PFSK-1 (cell line): Measurements from ENCODE around the gene CAMKV.

Experiments used
- FOXP2 ChIP-seq: optimal IDR thresholded peaks from 2 replicates; pipeline ENCODE3; 2011; ENCODE audit warnings: borderline replicate concordance, control low read depth, inconsistent platforms; ENCODE audit not compliant: insufficient read depth; ENCODE audit errors: extremely low read length, extremely low read depth
- POLR2AphosphoS5 ChIP-seq: IDR thresholded peaks from 2 replicates; pipeline ENCODE4 v1.6.1; 2012; ENCODE audit warnings: low read depth, mild to moderate bottlenecking, control low read depth, low read length, moderate library complexity
- REST ChIP-seq, 2 experiments: IDR thresholded peaks; 2 replicates each; pipeline versions ENCODE4 v1.6.1 to v1.8.0; 2011 to 2012; ENCODE audit warnings: low read depth in 2 of 2, low read length in 2 of 2, control low read depth in 1 of 2, inconsistent platforms in 1 of 2, mild to moderate bottlenecking in 1 of 2, moderate library complexity in 1 of 2; ENCODE audit not compliant: insufficient read depth in 1 of 2
- SIN3A ChIP-seq: IDR thresholded peaks from 2 replicates; pipeline ENCODE4 v1.6.1; 2012; ENCODE audit warnings: mild to moderate bottlenecking, low read length, moderate library complexity, borderline replicate concordance; ENCODE audit not compliant: insufficient read depth
- TAF1 ChIP-seq: IDR thresholded peaks from 2 replicates; pipeline ENCODE4 v1.6.1; 2012; ENCODE audit warnings: low read length, control low read depth, borderline replicate concordance; ENCODE audit not compliant: insufficient read depth

The CAMKV gene

GRCh38 chr3:49903451-49904424, 34.0 kb upstream of the CAMKV start, which contains the start of gene MST1R:
Gene MST1R (minus strand): TSS chr3:49903873. CDS start chr3:49903609, 264 bp downstream.
- TF ChIP-seq SIN3A = no peak
- TF ChIP-seq REST (IDR thresholded peaks at IDR 0.05; ENCODE audit: insufficient read depth in 1 of 2, low read depth in 2 of 2, low read length in 2 of 2) = no peak
- TF ChIP-seq TAF1 = no peak
- no peak for TF ChIP-seq POLR2AphosphoS5
- no peak for TF ChIP-seq FOXP2

- TF ChIP-seq FOXP2 (no peak), SIN3A (no peak), POLR2AphosphoS5 (no peak), TAF1 (no peak), REST (IDR thresholded peaks at IDR 0.05; ENCODE audit: insufficient read depth in 1 of 2, low read depth in 2 of 2, low read length in 2 of 2) (no peak)
Measured at GRCh38 chr3:49902511-49903345, 33.0 kb upstream of the CAMKV start.

GRCh38 chr3:49901366-49902339, 31.9 kb upstream of the CAMKV start:
- TF ChIP-seq SIN3A = no peak
- no peak for TF ChIP-seq FOXP2
- TF ChIP-seq TAF1 = no peak
- no peak for TF ChIP-seq POLR2AphosphoS5
- no peak for TF ChIP-seq REST (IDR thresholded peaks at IDR 0.05; ENCODE audit: insufficient read depth in 1 of 2, low read depth in 2 of 2, low read length in 2 of 2)

GRCh38 chr3:49900491-49901153, 30.9 kb upstream of the CAMKV start:
- TF ChIP-seq POLR2AphosphoS5 = no peak
- TF ChIP-seq SIN3A = no peak
- TF ChIP-seq TAF1 = no peak
- no peak for TF ChIP-seq REST (IDR thresholded peaks at IDR 0.05; ENCODE audit: insufficient read depth in 1 of 2, low read depth in 2 of 2, low read length in 2 of 2)
- no peak for TF ChIP-seq FOXP2
